H1 (cell line): ENCODE measurements around the gene CGNL1. TPM values are rescaled to one million over a fixed set of nuclear protein-coding genes. Genes with fewer than 3 reads are reported as not detected.

Source experiments
- CTCF ChIP-seq, 3 experiments: IDR thresholded peaks; 1 replicate in 2 of 3; 2 replicates in 1 of 3; pipeline versions ENCODE4 v1.5.1 to v1.6.1; 2011; ENCODE audit warnings: low read length in 3 of 3, mild to moderate bottlenecking in 3 of 3, inconsistent platforms in 2 of 3, low read depth in 1 of 3, moderate library complexity in 1 of 3; ENCODE audit not compliant: insufficient read depth in 1 of 3; ENCODE audit errors: control extremely low read depth in 1 of 3
- GTF2F1 ChIP-seq: IDR thresholded peaks from 2 replicates; pipeline ENCODE4 v1.6.1; 2012; ENCODE audit warnings: low read depth, low read length, improper control_type of control experiment, borderline replicate concordance
- JUND ChIP-seq: IDR thresholded peaks from 2 replicates; pipeline ENCODE4 v1.6.1; 2011; ENCODE audit warnings: mild to moderate bottlenecking, improper control_type of control experiment, low read length
- SAP30 ChIP-seq: fragments of 300-600 bp; sonication (generic); IDR thresholded peaks from 2 replicates; pipeline ENCODE4 v1.7.1; 2012; ENCODE audit warnings: low read length, moderate library complexity, mild to moderate bottlenecking, inconsistent platforms; ENCODE audit not compliant: insufficient read depth, insufficient replicate concordance
- SIRT6 ChIP-seq: IDR thresholded peaks from one replicate; pipeline ENCODE4 v1.7.1; 2012; ENCODE audit warnings: low read length, inconsistent platforms
- TAF7 ChIP-seq: optimal IDR thresholded peaks from 2 replicates; pipeline ENCODE3; 2011; ENCODE audit warnings: low read depth, mild to moderate bottlenecking, inconsistent platforms, low read length, moderate library complexity, borderline replicate concordance
- polyA plus RNA-seq, 7 experiments: library from polyadenylated mRNA; depleted of rRNA in 3 of 7; stranded (reverse) in 5 of 7; unstranded in 2 of 7; fragments of >200 nt in 5 of 7; fragments of 200-250 nt in 2 of 7; gene quantifications; 1 replicate in 5 of 7; 2 replicates in 1 of 7; 4 replicates in 1 of 7; pipeline versions ENCODE4 v1.2.1 to v1.2.3, GENCODE V29; 2011 to 2013; ENCODE audit warnings: missing spikeins in 2 of 7, mixed read lengths in 2 of 7
- total RNA-seq: library from RNA; stranded (reverse); fragmentation: NEBNext Ultra II Directional; extraction: Animal tissue kit (Norgen Biotek cat#: 25700); gene quantifications from 2 replicates; pipeline ENCODE4 v1.2.1, GENCODE V29; 2021
- TF ChIP-seq, protein P1 (sequence below): IDR thresholded peaks from 2 replicates; pipeline ENCODE4 v1.6.1; 2011; ENCODE audit warnings: low read length, improper control_type of control experiment

Gene CGNL1
- total and polyA plus RNA-seq, 2 of the 8 experiments (the other 6 are each of a cell fraction or from before 2014, with no cell fraction given): 21.8 to 75.6 TPM

- TF ChIP-seq TAF7 (no peak), CTCF (IDR thresholded peaks at IDR 0.05; ENCODE audit: control extremely low read depth in 1 of 3, insufficient read depth in 1 of 3, low read depth in 1 of 3, low read length in 3 of 3) (no peak), GTF2F1 (no peak), JUND (no peak), SIRT6 (no peak), SAP30 (no peak)
- TF ChIP-seq, protein P1, sequence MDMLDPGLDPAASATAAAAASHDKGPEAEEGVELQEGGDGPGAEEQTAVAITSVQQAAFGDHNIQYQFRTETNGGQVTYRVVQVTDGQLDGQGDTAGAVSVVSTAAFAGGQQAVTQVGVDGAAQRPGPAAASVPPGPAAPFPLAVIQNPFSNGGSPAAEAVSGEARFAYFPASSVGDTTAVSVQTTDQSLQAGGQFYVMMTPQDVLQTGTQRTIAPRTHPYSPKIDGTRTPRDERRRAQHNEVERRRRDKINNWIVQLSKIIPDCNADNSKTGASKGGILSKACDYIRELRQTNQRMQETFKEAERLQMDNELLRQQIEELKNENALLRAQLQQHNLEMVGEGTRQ: no peak
- TF ChIP-seq, all 59 proteins: peak for 0
These were observed 132.8 kb downstream of the CGNL1 start (continued) for GRCh38 chr15:57509126-57509525.
